ENCODE data around the gene LCE1B.

LCE1B gene

DNA sequence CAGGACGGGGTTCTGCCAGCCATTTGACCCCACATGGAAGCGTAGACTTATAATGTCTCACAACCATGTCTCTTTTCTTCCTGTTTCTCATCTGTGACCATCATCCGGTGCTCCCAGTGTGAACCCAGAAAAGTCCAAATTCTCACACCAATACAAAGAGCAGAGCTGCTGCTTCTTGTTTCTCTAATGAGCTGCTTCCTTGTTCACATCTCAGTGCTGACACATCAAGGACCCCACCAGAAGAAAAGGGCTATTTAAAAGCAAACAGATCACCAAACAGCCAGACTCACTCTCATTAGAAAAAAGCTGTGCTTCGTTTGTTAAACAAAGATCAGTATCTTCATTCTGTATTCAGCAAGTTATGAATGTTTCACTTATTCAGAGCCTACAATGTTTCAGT is 16.1 kb upstream of the LCE1B start:
- H2BK5ac ChIP-seq (ENCODE audit: low read depth, low read length, poor library complexity): no peak overlapping the region
- no peak overlapping the region for H3K9ac ChIP-seq (ENCODE audit: low read length)
- DNase-seq: no peak
- no peak overlapping the region for H2AFZ ChIP-seq (ENCODE audit: insufficient read depth, low read length, poor library complexity)
- no peaks in the 10 kb centered on the region for H3K36me3 ChIP-seq (ENCODE audit: control insufficient read depth in 1 of 2, insufficient read depth in 2 of 2, low read length in 2 of 2)
- no peaks in the 10 kb centered on the region for H3K79me1 ChIP-seq (ENCODE audit: low read length)
- no peak overlapping the region for H4K91ac ChIP-seq (ENCODE audit: low read depth, low read length)
- H3K27ac ChIP-seq (ENCODE audit: low read depth, low read length): no peak overlapping the region
- H3K27me3 ChIP-seq (ENCODE audit: insufficient read depth, low read length): no peaks in the 10 kb centered on the region
- no peak overlapping the region for H2BK120ac ChIP-seq (ENCODE audit: insufficient read depth, low read length, poor library complexity)
- H3K14ac ChIP-seq (ENCODE audit: low read length): no peak overlapping the region
- no peak overlapping the region for H3K4me3 ChIP-seq (ENCODE audit: low read depth, low read length)
- no peak overlapping the region for H3K23ac ChIP-seq (ENCODE audit: low read length)
- H3K79me2 ChIP-seq (ENCODE audit: control insufficient read depth, insufficient read depth, low read length, poor library complexity): no peaks in the 10 kb centered on the region
- peaks cover 11% of the 10 kb centered on the region for H3K9me3 ChIP-seq (ENCODE audit: insufficient read depth, low read depth, low read length)
- H3K4me1 ChIP-seq (ENCODE audit: control insufficient read depth in 1 of 2, insufficient read depth in 2 of 2, low read length in 2 of 2): no peaks in the 10 kb centered on the region
- no peak overlapping the region for H4K12ac ChIP-seq (ENCODE audit: low read depth, low read length)
- H4K8ac ChIP-seq (ENCODE audit: low read depth, low read length): no peak overlapping the region
- no peak overlapping the region for H3K4me2 ChIP-seq (ENCODE audit: low read length)
- H3K4ac ChIP-seq (ENCODE audit: low read depth, low read length): no peak overlapping the region
- no peak overlapping the region for H2AK5ac ChIP-seq (ENCODE audit: low read length)
- WGBS (ENCODE audit: extremely low coverage, insufficient coverage, insufficient read length): no CpG with 5 or more reads among the region's 4 CpGs
- H2BK12ac ChIP-seq (ENCODE audit: low read length): no peak overlapping the region
- H3K18ac ChIP-seq (ENCODE audit: low read length): no peak overlapping the region

DNA sequence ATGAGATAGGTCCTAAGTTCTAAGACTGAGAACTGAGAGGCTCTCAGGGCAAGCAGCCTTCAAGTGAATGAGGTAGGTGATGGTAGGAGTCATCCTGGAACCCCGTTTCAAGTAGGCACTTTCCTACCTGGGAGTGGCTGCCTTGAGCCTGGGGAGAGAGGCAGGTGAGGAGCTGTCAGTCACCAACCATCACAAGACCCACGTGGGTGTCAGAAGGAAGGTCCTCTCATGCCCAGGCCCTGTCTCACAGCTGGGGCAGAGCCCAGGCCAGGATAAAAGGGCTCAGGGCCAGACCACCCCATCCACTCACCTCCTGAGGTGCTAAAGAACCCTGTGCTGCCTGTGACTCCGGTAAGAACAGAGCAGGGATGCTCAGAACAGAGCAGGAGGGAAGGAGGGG is 15.3 kb upstream of the LCE1B start, which contains the start of gene LCE1D:
Gene LCE1D (plus strand): TSS at position 301 of the 400 bp plus-strand sequence. CDS start 1,074 bp downstream, outside the sequence.
- no peak within 1 kb of the TSS for H2AK5ac ChIP-seq (ENCODE audit: low read length)

DNA sequence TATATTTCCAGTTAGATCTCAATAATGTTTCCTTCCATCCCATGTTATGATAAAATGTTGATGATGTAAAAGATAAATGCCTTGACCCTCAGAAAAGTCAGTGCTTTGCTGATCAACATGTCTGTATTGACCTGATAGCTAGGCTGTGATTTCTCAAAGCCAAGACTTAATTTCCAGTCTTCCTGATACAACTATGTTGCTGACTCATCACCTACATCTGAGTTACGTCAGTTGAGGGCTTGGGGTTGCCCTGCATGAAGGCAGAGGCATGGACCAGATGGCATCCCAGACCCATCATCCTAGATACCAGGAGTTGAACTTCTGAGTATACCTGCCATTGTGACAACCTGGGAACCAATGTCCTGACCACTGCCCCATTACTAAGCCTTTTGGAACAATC is 10.4 kb upstream of the LCE1B start:
- no peak overlapping the region for H3K4me3 ChIP-seq (ENCODE audit: low read depth, low read length)
- H3K9me3 ChIP-seq (ENCODE audit: insufficient read depth, low read depth, low read length): peaks cover 23% of the 10 kb centered on the region
- no peaks in the 10 kb centered on the region for H3K4me1 ChIP-seq (ENCODE audit: control insufficient read depth in 1 of 2, insufficient read depth in 2 of 2, low read length in 2 of 2)
- no peaks in the 10 kb centered on the region for H3K79me2 ChIP-seq (ENCODE audit: control insufficient read depth, insufficient read depth, low read length, poor library complexity)
- no peak overlapping the region for H4K91ac ChIP-seq (ENCODE audit: low read depth, low read length)
- H4K12ac ChIP-seq (ENCODE audit: low read depth, low read length): no peak overlapping the region
- no CpG with 5 or more reads among the region's 1 CpG for WGBS (ENCODE audit: extremely low coverage, insufficient coverage, insufficient read length)
- no peak overlapping the region for H3K23ac ChIP-seq (ENCODE audit: low read length)
- no peak overlapping the region for H3K4me2 ChIP-seq (ENCODE audit: low read length)
- H2BK12ac ChIP-seq (ENCODE audit: low read length): no peak overlapping the region
- no peak for DNase-seq
- H4K8ac ChIP-seq (ENCODE audit: low read depth, low read length): no peak overlapping the region
- H3K79me1 ChIP-seq (ENCODE audit: low read length): no peaks in the 10 kb centered on the region
- H3K18ac ChIP-seq (ENCODE audit: low read length): no peak overlapping the region
- no peak overlapping the region for H3K9ac ChIP-seq (ENCODE audit: low read length)
- H3K4ac ChIP-seq (ENCODE audit: low read depth, low read length): no peak overlapping the region
- H3K27ac ChIP-seq (ENCODE audit: low read depth, low read length): no peak overlapping the region
- no peak overlapping the region for H3K14ac ChIP-seq (ENCODE audit: low read length)
- H2AK5ac ChIP-seq (ENCODE audit: low read length): no peak overlapping the region
- H2BK120ac ChIP-seq (ENCODE audit: insufficient read depth, low read length, poor library complexity): no peak overlapping the region
- H3K27me3 ChIP-seq (ENCODE audit: insufficient read depth, low read length): no peaks in the 10 kb centered on the region
- no peak overlapping the region for H2BK5ac ChIP-seq (ENCODE audit: low read depth, low read length, poor library complexity)
- no peak overlapping the region for H2AFZ ChIP-seq (ENCODE audit: insufficient read depth, low read length, poor library complexity)
- H3K36me3 ChIP-seq (ENCODE audit: control insufficient read depth in 1 of 2, insufficient read depth in 2 of 2, low read length in 2 of 2): no peaks in the 10 kb centered on the region

More for the DNA sequence above, 15.3 kb upstream of the LCE1B start, which contains the start of gene LCE1D:
- Histone ChIP-seq H3K4me1 (ENCODE audit: control insufficient read depth in 1 of 2, insufficient read depth in 2 of 2, low read length in 2 of 2) (no peaks in the 10 kb centered on the region), H4K12ac (ENCODE audit: low read depth, low read length) (no peak within 1 kb of the TSS), H3K27me3 (ENCODE audit: insufficient read depth, low read length) (no peaks in the 10 kb centered on the region), H3K79me2 (ENCODE audit: control insufficient read depth, insufficient read depth, low read length, poor library complexity) (no peaks in the 10 kb centered on the region), H3K79me1 (ENCODE audit: low read length) (no peaks in the 10 kb centered on the region), H2AFZ (ENCODE audit: insufficient read depth, low read length, poor library complexity) (no peak within 1 kb of the TSS), H2BK120ac (ENCODE audit: insufficient read depth, low read length, poor library complexity) (no peak within 1 kb of the TSS), H3K9me3 (ENCODE audit: insufficient read depth, low read depth, low read length) (peaks cover 12% of the 10 kb centered on the region), H4K91ac (ENCODE audit: low read depth, low read length) (no peak within 1 kb of the TSS), H3K36me3 (ENCODE audit: control insufficient read depth in 1 of 2, insufficient read depth in 2 of 2, low read length in 2 of 2) (no peaks in the 10 kb centered on the region), H3K4ac (ENCODE audit: low read depth, low read length) (no peak within 1 kb of the TSS), H3K23ac (ENCODE audit: low read length) (no peak within 1 kb of the TSS), H4K8ac (ENCODE audit: low read depth, low read length) (no peak within 1 kb of the TSS), H3K4me2 (ENCODE audit: low read length) (no peak within 1 kb of the TSS), H2BK5ac (ENCODE audit: low read depth, low read length, poor library complexity) (no peak within 1 kb of the TSS), H3K4me3 (ENCODE audit: low read depth, low read length) (no peak within 1 kb of the TSS), H3K9ac (ENCODE audit: low read length) (no peak within 1 kb of the TSS), H3K27ac (ENCODE audit: low read depth, low read length) (no peak within 1 kb of the TSS), H3K14ac (ENCODE audit: low read length) (no peak within 1 kb of the TSS), H2BK12ac (ENCODE audit: low read length) (no peak within 1 kb of the TSS), H3K18ac (ENCODE audit: low read length) (no peak within 1 kb of the TSS)
- DNase-seq: no peak
- no CpG with 5 or more reads among the region's 3 CpGs for WGBS (ENCODE audit: extremely low coverage, insufficient coverage, insufficient read length)

DNA sequence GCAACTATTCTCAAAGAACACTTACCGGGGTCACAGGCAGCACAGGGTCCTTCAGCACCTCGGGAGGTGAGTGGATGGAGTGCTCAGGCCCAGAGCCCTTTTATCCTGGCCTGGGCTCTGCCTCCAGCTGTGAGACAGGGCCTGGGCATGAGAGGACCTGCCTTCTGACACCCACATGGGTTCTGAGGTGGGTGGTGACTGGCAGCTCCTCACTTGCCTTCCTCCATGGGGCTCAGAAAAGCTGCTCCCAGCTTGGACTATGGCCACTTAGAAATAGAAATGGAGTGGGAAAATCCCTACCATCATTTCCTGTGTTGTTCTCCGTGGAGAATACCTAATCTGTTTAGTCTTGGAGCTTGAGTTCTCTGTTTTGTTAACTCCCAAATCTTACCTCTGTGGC is 5.2 kb upstream of the LCE1B start, which contains the start of gene LCE1C:
Gene LCE1C (minus strand): TSS at position 76 of the 400 bp plus-strand sequence. CDS start 1,173 bp downstream, outside the sequence.
- no CpG with 5 or more reads among the region's 3 CpGs for WGBS (ENCODE audit: extremely low coverage, insufficient coverage, insufficient read length)
- H2AFZ ChIP-seq (ENCODE audit: insufficient read depth, low read length, poor library complexity): no peak within 1 kb of the TSS
- H3K4me3 ChIP-seq (ENCODE audit: low read depth, low read length): no peak within 1 kb of the TSS
- H3K4me2 ChIP-seq (ENCODE audit: low read length): no peak within 1 kb of the TSS
- no peak within 1 kb of the TSS for H4K8ac ChIP-seq (ENCODE audit: low read depth, low read length)
- no peak within 1 kb of the TSS for H2BK12ac ChIP-seq (ENCODE audit: low read length)
- peak within 1 kb of the TSS; percentile 18 for H3K9ac ChIP-seq (ENCODE audit: low read length)
- H2AK5ac ChIP-seq (ENCODE audit: low read length): no peak within 1 kb of the TSS
- H3K23ac ChIP-seq (ENCODE audit: low read length): no peak within 1 kb of the TSS
- H2BK120ac ChIP-seq (ENCODE audit: insufficient read depth, low read length, poor library complexity): no peak within 1 kb of the TSS
- no peak within 1 kb of the TSS for H4K91ac ChIP-seq (ENCODE audit: low read depth, low read length)
- H3K14ac ChIP-seq (ENCODE audit: low read length): no peak within 1 kb of the TSS
- H3K36me3 ChIP-seq (ENCODE audit: control insufficient read depth in 1 of 2, insufficient read depth in 2 of 2, low read length in 2 of 2): no peaks in the 10 kb centered on the region
- H3K18ac ChIP-seq (ENCODE audit: low read length): no peak within 1 kb of the TSS
- H3K4ac ChIP-seq (ENCODE audit: low read depth, low read length): no peak within 1 kb of the TSS
- H3K4me1 ChIP-seq (ENCODE audit: control insufficient read depth in 1 of 2, insufficient read depth in 2 of 2, low read length in 2 of 2): no peaks in the 10 kb centered on the region
- no peak within 1 kb of the TSS for H3K27ac ChIP-seq (ENCODE audit: low read depth, low read length)
- H3K79me2 ChIP-seq (ENCODE audit: control insufficient read depth, insufficient read depth, low read length, poor library complexity): no peaks in the 10 kb centered on the region
- H2BK5ac ChIP-seq (ENCODE audit: low read depth, low read length, poor library complexity): no peak within 1 kb of the TSS
- H3K79me1 ChIP-seq (ENCODE audit: low read length): no peaks in the 10 kb centered on the region
- H3K27me3 ChIP-seq (ENCODE audit: insufficient read depth, low read length): no peaks in the 10 kb centered on the region
- peaks cover 23% of the 10 kb centered on the region for H3K9me3 ChIP-seq (ENCODE audit: insufficient read depth, low read depth, low read length)
- no peak within 1 kb of the TSS for H4K12ac ChIP-seq (ENCODE audit: low read depth, low read length)
- DNase-seq: no peak
